Stimulated activated CD4-positive, alpha-beta T cell treated with anti-CD3 and anti-CD28 coated beads, Interleukin-15, amount 100 ng/mL, for 48 hours (primary cell): ENCODE results near the gene CORO2B.

Source experiments
- DNase-seq, 2 donors: peaks; one replicate each; pipeline ENCODE4 v3.0.0-alpha.2; 2020; ENCODE audit warnings: low read depth in 2 of 2

The CORO2B gene, protein sequence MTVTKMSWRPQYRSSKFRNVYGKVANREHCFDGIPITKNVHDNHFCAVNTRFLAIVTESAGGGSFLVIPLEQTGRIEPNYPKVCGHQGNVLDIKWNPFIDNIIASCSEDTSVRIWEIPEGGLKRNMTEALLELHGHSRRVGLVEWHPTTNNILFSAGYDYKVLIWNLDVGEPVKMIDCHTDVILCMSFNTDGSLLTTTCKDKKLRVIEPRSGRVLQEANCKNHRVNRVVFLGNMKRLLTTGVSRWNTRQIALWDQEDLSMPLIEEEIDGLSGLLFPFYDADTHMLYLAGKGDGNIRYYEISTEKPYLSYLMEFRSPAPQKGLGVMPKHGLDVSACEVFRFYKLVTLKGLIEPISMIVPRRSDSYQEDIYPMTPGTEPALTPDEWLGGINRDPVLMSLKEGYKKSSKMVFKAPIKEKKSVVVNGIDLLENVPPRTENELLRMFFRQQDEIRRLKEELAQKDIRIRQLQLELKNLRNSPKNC

DNA sequence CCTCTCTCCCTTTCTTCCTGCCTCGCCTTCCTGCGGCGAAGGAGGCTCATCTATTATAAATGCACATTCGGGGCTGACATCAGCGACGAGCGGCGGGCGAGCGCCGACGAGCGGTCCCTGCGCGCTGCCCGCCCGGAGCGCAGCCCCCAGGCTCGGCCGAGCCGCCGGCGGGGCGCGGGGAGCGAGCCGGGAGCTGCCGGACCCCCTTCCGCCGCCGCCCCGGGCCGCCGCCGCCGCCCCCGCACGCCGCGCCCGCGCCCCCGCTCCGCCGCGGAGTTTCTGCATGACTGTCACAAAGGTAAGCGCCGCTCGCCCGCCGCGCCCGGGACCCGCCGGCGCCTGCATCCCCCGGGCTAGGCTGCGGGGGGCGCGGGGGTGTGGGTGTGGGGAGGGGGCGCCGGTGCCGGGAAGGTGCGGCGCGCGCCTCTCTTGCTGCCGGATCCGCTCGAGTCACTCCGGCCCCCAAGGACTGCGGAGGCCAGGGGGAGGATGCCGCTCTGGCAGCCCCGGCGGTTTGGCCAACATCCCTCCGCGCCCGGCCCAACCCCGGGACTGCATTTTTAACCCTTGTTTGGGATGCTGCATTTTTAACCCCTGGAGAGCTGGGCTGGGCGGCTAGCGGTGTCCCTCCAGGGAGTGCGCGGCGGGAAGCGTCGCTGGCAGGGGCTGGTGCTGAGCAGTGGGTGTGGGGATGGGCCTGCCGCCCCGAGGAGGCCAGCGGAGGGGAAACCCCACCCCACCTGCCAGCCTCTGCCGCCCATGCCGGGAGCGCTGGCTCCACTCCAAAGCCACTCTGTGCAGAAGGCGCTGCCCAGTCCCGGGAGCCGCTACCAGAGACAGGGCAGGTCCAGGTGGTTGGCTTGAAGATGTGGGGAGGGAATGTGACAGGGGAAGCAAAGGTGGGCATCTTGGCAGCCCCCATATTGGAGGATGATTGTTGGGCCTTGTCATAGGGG, at the start of gene CORO2B:
CORO2B (plus strand) TSS at position 14 of the 956 bp plus-strand sequence; CDS start at position 284, 270 bp downstream.
- DNase-seq = no peak

DNA sequence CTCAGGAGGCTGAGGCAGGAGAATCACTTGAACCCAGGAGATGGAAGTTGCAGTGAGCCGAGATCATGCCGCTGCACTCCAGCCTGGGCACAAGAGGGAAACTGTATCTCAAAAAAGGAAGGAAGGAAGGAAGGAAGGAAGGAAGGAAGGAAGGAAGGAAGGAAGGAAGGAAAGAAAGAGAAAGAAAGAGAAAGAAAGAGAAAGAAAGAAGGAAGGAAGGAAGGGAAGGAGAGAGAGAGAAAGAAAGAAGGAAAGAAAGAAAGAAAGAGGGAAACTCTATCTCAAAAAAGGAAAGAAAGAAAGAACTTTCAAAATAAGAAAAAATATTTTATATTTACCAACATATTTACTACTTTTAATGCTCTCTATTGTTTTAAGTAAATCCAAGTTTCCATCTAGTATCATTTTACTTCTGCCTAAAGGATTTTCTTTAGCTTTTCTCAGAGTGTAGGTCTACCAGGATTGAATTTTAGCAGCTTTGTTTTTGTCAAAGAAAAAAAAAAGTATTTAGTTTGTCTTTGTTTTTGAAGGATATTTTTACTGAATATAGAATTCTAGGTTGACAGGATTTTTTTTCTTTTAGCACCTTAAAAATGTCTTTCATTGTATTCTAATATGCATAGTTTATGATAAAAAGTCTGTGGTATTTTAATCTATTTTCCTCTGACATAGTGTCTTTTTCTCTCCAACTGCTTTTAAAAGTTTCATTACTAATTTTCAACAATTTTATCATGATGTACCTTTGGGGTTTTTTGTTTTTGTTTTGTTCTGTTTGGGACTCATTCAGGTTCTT, 47.2 kb upstream of the CORO2B start:
- no peak for DNase-seq

DNA sequence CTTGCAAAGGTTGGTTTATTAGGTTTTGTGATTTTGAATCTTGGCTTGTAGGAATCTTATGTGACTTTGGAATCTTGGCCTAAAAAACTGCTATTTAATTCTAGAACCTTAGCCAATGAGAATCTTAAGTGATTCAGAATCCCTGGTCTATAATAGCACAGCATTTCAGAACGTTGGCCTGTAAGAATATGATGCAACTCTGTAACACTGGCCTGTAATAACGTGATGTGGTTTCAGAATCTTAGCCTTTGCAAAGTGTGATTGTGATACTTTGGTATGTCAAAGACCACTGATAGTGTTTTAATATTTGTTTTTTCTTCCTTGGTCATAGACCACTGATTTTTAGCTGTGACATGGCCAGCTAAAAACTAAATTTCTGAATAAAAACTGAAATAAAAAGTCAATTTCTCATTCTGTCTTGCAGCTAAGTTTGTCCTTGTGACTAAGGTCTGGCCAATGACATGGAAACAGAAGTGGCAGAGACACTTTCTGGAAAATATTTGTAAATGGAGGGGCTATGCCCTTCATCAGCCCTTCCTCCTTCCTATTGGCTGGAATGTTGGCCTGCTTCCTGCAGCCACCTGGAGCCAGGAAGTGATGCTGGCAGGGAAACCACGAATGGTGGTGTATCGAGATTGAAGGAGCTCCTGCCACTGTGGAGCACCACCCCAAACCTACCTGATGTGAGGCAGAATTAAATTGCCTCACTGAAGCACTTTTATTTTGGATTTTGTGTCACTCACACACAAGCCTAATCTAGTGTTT, 42.3 kb upstream of the CORO2B start:
- no peak for DNase-seq

DNA sequence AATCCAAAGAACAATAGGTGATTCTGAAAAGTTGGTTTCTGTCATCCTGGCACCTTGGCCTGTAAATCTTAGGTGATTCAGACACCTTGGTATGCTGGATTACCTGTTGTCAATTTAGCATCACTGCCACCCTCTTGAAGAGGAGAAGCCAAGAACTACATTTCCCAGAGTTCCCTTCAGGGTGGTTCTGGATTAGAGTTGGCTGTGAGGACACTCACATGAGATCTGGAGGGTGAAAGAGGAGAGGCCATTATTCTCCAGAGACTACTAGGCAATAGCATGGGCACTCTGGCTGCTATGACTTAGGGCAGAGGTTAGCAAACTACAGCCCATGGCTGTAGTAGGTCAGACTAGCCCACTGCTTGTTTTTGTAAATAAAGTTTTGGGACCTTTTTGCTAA, 41.7 kb upstream of the CORO2B start:
- no peak for DNase-seq

GRCh38 chr15:68537506-68537905, 41.3 kb upstream of the CORO2B start:
- no peak for DNase-seq

DNA sequence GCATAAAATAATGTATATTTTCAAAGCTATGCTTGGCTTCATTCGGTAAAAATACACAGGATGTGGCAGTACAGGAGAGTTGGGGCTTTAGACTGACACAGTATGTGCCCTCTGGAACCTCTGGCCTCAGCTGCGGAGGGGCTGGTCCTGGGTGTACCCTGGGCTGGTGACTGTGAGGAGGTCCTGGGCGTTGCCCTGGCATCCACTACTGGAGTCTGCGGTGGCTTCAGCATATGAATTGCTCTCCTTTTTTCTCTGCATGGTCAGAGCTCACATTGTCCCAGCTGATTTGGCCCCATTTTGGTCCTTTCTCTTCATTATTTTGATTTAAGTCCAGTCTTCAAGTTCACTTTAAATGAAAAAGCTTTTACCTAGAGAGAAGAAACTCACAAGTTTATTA, 40.5 kb upstream of the CORO2B start:
- DNase-seq = no peak

- DNase-seq = no peak
Observed at GRCh38 chr15:68541743-68542142, 37.0 kb upstream of the CORO2B start.

- no peak for DNase-seq
Observed at GRCh38 chr15:68542348-68542747, 36.4 kb upstream of the CORO2B start.

GRCh38 chr15:68542771-68543164, 36.0 kb upstream of the CORO2B start:
- DNase-seq = no peak

DNA sequence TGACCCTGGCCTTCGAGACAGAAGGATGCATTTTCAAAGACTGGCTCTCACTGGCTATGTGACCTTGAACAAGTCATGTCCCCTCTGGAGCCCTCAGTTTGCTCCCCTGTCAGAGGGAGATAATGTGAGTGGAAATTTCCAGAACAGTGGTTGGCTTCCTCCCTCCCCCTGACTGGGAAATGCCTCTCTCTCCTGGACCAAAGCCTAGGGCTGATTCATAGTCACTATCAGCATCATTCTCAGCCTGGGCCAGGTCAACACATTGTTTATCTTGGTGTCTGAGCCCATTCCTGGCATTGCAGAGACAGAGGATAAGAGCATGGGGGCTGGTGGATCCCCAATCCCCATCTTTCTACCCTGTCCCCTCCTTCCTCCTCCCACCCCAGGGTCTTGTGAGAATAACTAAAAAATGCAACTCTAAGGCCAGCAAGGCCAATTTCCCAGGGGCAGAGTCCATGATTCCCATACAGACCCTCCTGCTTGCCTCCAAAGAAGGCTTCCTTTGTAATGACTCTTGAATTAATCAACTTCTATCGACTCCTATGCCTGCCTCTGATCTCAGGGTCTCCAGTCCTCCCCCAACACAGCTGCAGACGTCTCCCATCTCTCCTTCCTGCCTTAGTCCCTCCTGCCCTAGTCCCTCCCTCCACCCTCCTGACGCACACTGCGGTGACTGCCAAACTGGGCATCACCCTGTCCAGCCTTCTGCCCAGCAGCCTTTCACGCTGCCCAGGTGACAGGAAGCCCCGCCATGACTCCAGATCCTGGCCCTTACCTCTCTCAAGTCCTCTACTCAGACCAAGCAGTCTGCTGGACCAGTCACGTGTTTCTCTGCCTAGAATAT, 35.4 kb upstream of the CORO2B start:
- DNase-seq = no peak

GRCh38 chr15:68546318-68546717, 32.5 kb upstream of the CORO2B start:
- no peak for DNase-seq

GRCh38 chr15:68548364-68548763, 30.4 kb upstream of the CORO2B start:
- no peak for DNase-seq

DNA sequence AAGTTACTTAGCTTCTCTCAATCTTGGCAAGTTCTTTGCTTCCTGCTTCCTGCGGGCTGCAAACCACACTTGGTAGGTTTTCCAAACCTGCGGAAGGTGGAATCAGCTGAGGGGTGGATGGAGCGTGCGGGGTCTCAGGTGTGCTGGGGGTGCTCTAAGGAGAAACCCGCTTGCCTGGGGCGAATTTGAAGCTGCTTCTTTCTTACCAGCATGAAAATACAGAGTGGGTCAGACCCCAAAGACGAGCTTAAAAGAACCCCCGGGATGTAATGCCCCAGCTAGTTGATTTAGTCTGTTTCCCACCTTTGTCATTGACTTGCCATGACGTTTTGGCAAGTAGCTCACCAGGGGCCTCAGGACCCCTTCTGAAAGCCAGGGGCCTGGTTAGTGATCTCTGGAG, 28.8 kb upstream of the CORO2B start:
- DNase-seq = no peak

DNA sequence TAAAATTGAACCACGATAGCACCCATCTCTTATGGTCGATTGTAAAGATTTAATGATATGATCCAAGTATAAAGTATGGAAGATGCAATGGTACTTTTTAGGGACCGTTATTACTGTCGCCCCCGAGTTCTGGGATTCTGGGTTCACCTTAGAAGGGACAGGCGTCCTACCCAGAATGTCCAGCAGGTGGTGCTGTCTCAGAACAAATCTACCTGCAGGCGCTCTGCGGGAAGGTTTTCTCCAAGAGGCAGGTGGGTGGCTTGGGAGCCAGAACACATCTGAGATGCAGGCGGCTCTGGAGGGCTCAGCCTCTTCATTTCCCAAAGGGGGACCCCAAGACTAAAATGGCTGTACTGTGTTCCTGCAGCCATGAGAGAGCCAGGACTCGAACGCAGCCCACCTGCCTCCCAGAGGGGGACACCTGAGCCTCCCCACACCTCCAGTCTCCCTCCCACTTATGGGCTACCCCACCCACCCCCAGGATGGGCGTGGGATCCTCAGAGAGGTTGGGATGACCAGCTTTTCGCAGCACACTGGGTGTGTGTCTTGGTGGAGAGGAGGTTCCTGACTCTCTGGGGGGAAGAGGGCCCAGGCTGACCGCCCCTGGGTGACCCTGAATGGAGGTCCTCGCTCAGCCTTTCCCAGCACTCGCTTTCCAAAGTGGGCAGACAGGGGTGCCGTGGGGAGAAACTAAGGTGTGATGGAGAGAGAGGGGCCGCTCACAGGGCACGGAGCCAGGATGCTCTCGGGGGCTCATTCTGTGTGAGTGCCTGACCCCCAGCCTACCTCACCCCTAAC, 28.1 kb upstream of the CORO2B start:
- peak; percentile 51 to 67 for DNase-seq

DNA sequence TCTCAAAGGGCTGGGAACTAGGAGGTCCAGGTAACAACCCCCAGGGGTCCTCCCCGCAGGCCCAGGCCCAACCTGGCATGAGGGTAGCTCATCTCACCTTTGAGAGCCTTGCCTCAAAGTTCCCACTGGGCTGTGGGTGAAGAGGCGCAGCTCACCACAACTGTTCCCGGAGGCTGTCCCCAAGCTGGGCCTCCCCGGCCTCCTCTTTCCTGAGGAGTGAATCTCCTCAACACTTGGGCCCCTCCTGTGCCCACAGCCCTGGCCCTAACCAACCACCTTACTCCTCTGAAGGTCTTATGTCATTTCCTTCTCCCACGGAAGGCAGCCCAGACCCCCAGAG, 27.5 kb upstream of the CORO2B start:
- no peak for DNase-seq

DNA sequence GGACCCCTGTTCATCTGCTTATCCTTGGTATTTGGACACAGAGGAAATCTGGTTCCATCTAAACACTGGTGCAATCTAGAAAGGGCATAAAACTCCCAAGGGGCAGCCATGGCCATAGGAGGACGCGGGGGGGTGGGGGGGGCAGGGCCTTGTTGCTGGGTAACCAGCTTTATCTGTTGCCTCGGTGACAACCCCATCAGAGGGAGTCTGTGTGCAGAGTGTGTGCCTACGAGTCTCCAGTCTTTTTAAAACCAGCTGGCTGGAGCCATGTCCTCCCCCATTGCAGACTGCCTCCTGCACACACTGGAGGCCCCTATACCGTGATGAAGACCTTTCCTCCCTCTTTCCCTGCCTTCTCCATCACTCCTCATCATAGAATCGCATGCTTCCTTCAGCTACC, 26.4 kb upstream of the CORO2B start:
- DNase-seq = no peak

DNA sequence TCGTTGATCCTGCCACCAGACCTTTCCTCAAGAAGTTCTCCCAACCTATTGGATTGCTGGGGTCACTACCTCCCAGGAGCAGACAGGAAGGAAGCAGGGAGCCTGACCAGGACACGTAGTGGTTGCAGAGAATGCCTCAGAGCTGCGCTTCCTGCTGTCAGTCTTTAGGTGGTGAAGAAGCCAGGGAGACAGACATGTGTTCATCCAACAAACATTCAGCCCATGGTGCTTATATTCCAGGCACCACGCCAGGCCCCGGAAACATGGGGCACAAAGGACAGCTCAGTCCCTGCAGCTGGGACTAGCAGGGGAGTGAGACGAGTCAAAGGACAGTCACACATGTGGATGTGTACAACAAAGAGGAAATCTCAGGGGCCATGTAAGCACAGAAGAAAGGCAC, 26.0 kb upstream of the CORO2B start:
- DNase-seq = no peak

DNA sequence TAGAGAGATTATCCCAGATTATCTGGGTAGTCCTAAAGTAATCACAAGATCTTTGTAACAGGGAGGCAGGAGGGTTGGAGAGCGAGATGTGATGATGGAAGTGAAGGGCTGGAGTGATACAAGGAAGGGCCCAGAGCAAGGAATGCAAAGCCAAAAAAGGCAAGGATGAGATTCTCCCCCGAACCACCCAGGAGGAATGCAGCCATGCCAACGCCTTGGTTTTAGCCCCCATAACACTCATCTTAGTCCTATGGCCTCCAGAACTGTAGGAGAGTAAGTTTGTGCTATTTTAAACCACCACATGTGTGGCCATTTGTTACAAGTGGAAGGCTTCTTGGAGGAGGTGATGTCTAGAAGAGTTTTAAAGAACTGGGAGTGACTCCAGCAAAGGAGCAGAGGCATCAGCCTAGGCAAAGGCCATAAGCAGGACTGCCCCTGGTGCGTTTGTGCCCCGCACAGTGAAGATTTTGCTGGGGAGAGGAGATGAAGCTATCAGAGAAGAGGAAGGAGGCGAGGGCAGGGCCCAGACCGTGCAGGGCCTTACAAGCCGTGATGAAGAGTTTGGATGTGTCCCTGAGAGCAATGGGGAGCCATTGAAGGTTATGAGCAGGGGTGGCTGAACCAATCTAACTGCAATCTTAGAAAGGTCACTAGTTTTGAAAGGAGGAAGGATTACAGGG, 25.3 kb upstream of the CORO2B start:
- no peak for DNase-seq
